NT2/D1 (cell line): ENCODE data around the gene AMPD3.

Source experiments
- SUZ12 ChIP-seq: IDR thresholded peaks from 2 replicates; pipeline ENCODE4 v1.6.1; 2011; ENCODE audit not compliant: insufficient read length, insufficient read depth; ENCODE audit errors: extremely low read depth
- YY1 ChIP-seq: IDR thresholded peaks from 2 replicates; pipeline ENCODE4 v1.6.1; 2011; ENCODE audit not compliant: insufficient read length, insufficient read depth
- ZNF274 ChIP-seq: IDR thresholded peaks from 2 replicates; pipeline ENCODE4 v1.6.1; 2011; ENCODE audit warnings: mild to moderate bottlenecking, low read depth, low read length

DNA sequence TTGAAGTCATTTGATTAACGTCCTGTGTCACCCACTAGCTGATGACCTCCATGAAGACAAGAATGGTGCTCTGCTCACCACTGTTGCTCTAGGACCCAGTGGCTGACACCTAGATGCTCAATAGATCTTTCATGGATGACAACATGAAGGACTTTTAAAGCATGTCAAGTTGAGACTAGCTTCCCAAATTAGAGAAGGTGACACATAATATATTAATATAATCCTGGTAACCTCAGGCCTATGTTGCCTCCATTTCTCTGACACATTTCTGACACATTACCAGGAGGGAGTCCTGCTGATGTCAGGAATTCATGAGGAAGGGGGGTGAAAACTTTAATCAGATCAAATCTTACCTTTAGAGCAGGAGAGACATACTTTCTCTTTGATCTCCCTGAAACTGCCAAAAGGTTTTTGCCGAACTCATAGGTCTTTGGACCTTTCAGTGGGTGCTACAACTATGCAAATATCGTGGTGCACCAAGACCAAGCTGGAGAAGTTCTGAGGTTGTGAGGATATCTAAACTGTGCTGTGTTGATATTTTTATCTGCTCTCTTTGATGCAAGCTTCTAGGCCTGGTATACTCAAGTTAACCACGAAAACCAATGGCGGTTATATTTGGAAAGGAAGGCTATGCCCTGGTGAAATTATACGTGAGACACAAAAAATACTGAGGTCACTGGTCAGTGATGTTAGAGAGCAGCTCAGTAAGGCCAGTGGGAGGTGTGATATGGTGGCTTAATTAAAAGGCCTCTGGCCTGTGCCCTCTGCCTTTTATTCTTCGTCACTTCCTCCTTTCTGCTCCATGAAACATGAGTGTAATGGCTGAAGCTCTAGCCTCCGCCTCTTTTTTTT, 13.2 kb upstream of the AMPD3 start:
- TF ChIP-seq ZNF274 (no peak), SUZ12 (no peak), YY1 (no peak)
